ENCODE data around the gene SOD3.

GRCh38 chr4:24802648-24803047, 7.3 kb downstream of the SOD3 start:
- TF ChIP-seq ZBTB7A (tag by site-specific recombination; IDR thresholded peaks at IDR 0.05; ENCODE audit: low read depth) (no peak), ATF2 (tag by site-specific recombination; IDR thresholded peaks at IDR 0.05; ENCODE audit: low read depth) (no peak), SETDB1 (IDR thresholded peaks at IDR 0.05; ENCODE audit: insufficient read length, low read length) (no peak), ZNF549 (tag by site-specific recombination; IDR thresholded peaks at IDR 0.05) (no peak), CTCF (tag by site-specific recombination; IDR thresholded peaks at IDR 0.05) (no peak), ZNF747 (tag by site-specific recombination; IDR thresholded peaks at IDR 0.05) (no peak), ZNF274 (IDR thresholded peaks at IDR 0.05; ENCODE audit: low read length) (no peak), ZNF274 (tag by site-specific recombination; IDR thresholded peaks at IDR 0.05; ENCODE audit: borderline replicate concordance) (no peak), ZNF585B (tag by site-specific recombination; IDR thresholded peaks at IDR 0.05) (no peak)

Measured in HEK293 (cell line).